ENCODE measurements around the gene GNAO1. TPM values are rescaled to one million over a fixed set of nuclear protein-coding genes. Genes with fewer than 3 reads are reported as not detected.

The GNAO1 gene
- total RNA-seq, 1 donor: under 0.01 TPM

DNA sequence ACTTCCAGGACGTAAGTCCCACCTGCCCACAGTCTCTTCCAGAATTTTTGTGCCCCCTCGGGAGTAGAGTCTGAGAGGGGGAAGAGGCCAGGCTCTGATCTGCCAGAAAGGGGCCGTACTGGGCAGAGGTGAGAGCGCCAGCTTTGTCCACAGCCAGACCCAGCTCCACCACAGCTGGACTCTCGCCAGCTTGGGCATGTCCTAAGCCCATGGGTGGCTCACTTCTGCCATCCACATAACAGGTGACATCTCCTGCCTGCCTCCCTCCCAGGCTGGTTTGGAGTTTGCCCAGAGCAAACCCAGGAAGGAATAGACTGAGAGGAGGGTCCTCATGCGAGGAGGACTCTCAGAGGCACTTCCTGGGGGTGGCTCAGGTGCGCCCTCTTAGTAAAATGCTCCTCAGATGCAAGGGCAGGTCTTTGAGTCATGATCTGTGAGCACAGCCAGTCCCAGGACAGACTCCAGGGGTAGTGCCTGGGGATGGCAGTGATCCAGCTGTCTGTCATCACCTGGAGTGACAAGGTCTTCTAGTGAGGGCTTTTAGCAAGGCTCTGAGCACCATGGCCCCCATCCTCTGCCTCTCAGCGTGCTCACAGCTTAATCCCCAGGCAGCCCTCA, 144.9 kb downstream of the GNAO1 start:
- H3K4me3 ChIP-seq (ENCODE audit: low read depth, low read length): no peak overlapping the region
- no peak for DNase-seq (ENCODE audit: low read depth)
- TF ChIP-seq, protein P1, sequence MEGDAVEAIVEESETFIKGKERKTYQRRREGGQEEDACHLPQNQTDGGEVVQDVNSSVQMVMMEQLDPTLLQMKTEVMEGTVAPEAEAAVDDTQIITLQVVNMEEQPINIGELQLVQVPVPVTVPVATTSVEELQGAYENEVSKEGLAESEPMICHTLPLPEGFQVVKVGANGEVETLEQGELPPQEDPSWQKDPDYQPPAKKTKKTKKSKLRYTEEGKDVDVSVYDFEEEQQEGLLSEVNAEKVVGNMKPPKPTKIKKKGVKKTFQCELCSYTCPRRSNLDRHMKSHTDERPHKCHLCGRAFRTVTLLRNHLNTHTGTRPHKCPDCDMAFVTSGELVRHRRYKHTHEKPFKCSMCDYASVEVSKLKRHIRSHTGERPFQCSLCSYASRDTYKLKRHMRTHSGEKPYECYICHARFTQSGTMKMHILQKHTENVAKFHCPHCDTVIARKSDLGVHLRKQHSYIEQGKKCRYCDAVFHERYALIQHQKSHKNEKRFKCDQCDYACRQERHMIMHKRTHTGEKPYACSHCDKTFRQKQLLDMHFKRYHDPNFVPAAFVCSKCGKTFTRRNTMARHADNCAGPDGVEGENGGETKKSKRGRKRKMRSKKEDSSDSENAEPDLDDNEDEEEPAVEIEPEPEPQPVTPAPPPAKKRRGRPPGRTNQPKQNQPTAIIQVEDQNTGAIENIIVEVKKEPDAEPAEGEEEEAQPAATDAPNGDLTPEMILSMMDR (IDR thresholded peaks at IDR 0.05; ENCODE audit: insufficient read depth, low read depth, low read length): no peak

DNA sequence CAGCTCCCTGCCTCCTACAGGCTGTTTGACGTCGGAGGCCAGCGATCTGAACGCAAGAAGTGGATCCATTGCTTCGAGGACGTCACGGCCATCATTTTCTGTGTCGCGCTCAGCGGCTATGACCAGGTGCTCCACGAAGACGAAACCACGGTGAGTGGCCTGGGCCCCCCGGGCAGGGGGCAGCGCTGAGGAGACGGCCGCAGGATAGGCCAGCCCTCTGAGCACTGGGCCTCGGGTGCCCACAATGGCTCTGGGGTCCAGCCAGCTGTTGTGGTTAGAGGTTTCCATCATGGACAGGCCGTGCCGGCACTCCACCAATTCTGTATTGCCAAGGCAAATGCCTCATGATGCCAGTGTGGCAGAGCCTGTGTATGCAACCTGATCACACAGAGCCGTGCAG, 145.4 kb downstream of the GNAO1 start:
- no peak overlapping the region for H3K4me3 ChIP-seq (ENCODE audit: low read depth, low read length)
- TF ChIP-seq, protein P1 (IDR thresholded peaks at IDR 0.05; ENCODE audit: insufficient read depth, low read depth, low read length): no peak
- DNase-seq (ENCODE audit: low read depth): no peak

DNA sequence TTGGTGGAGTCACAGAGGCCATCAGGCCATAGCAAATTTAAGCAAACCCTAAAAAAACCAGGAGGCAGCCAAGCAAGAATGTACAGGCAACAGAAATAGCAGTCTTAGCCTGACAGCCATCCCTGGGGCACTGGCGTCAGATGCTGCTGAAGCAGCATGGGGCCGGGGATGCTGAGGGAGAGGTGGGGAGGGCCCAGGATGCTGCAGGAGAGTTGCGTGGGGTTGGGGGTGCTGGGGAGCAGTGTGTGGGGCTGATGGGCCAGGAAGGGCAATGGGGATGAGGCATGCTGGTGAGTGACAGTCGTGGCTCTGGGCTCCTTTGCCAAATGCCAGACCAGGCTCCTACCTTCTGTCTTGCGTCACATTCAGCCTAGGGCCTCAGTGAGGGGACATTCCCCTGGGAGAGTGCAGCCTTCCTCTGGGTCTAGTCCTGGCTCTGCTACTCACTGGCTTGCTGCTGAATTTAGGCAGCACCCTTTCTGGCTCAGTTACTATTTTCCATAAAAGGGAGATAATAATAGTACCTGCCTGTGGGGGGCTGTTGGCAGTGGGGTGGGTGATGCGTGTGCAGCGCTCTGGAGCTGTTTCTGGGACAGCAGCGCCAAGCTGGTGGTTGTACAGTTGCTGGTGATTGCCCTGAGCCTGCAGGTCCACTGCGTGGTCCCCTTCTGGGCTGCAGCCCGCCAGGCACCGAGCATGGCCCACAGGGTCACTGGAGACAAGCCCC, 146.0 kb downstream of the GNAO1 start:
- no peak for DNase-seq (ENCODE audit: low read depth)
- no peak overlapping the region for H3K4me3 ChIP-seq (ENCODE audit: low read depth, low read length)
- TF ChIP-seq, protein P1 (IDR thresholded peaks at IDR 0.05; ENCODE audit: insufficient read depth, low read depth, low read length): no peak

DNA sequence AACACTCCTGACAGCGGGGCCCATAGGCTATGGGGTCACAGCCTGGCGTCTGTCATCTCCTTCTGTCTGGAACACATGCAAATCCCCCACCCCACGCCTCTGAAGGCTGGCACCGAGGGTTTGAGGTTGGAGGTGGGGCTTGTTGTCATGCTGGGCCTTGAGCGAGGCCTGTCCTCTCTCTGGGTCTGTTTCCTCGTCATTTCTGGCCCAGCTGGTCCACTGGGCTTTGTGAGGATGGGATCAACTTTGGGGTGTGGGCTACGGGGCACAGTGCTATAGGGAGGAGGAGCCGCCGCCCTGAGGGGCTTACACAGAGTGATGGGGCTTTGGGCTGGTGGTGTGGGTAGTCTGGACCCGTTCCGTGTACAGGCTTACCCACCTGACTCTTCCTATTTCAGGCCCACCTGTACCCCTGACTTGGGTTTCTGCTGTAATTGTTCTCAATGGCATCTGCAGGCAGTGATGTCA, 146.6 kb downstream of the GNAO1 start:
- no peak for DNase-seq (ENCODE audit: low read depth)
- TF ChIP-seq, protein P1 (IDR thresholded peaks at IDR 0.05; ENCODE audit: insufficient read depth, low read depth, low read length): no peak
- no peak overlapping the region for H3K4me3 ChIP-seq (ENCODE audit: low read depth, low read length)

DNA sequence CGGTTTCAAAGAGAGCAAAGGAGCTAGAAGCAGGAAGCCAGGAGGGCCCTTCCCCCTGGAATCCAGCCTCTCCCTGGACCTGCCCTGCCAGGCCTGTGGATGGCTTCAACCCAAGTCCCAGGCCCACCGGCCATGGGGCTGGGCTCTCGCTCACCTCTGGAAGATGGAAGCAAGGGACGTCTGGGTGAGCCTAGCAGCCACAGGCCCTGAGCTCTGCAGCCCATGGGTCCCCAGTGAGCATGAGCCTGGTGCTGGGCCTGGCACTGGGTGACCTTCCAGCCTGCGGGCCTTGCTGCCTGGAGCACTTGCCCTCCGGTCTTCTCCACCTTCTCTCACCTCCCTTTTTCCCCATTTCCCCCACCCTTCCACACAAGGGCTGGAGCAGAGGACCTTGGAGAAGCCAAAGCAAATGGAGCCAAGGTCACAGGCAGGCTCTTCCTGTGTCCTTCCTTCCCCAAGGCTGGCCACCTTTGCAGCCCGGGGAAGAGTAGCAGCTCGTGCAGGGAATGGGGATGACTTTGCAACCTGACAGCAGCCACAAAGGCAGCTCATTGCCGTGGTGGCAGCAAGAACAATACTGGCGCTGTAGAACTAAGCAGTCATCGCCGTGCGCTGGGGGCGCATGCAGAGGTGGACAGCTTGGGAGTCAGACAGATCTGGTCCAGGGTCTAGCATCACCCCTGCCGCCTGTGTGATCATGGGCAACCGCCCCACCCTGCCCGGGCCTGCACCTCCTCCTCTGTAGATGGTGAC, 147.5 kb downstream of the GNAO1 start:
- TF ChIP-seq, protein P1 (IDR thresholded peaks at IDR 0.05; ENCODE audit: insufficient read depth, low read depth, low read length): no peak
- no peak for DNase-seq (ENCODE audit: low read depth)
- no peak overlapping the region for H3K4me3 ChIP-seq (ENCODE audit: low read depth, low read length)

DNA sequence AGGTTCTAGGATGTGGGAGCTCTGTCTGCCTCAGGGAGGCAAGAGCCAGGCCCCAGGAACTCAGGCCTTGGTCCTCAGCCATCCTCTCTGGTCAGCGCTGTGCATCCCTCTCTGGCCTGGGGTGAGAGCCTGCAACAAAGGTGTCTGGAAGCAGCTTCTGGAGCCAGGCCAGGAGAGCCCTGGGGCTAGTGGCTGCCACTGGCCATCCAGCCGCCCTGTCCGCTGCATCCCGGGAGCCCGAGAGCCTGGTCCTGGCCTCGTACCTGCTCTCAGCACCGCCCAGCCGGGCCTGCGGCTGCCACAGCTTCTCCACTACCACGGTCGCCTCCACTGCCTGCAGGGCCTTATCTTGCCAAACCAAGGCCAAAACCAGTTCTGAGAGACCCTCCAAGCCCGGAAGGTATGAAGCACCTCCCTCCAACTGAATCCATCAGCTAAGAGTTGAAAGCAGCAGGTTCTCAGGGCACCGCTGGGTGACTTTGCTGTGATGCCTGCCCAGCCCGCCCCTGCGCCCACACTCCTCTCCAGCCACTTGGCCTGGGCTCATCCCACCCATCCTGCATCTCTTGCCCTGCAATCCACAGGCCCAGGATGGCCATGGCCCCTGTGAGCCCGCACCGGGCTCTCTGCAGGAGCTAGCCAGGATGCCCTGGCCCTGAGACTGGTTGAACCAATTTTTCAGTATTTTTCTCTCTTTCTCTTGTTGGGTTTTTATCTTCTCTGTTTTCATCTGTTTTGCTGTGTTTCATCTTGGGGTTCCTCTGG, 148.3 kb downstream of the GNAO1 start:
- no peak for DNase-seq (ENCODE audit: low read depth)
- TF ChIP-seq, protein P1 (IDR thresholded peaks at IDR 0.05; ENCODE audit: insufficient read depth, low read depth, low read length): no peak
- H3K4me3 ChIP-seq (ENCODE audit: low read depth, low read length): no peak overlapping the region

Data from fibroblast of villous mesenchyme (primary cell).